CD4-positive, alpha-beta T cell treated with Interleukin-1 beta for 1 hour (primary cell): ENCODE results near the gene ANKRD40CL.

Experiments
- DNase-seq, 2 donors: peaks; one replicate each; pipeline ENCODE4 v3.0.0-alpha.2; 2020 to 2022

The ANKRD40CL gene

GRCh38 chr17:50785946-50786570, 18.7 kb upstream of the ANKRD40CL start:
- no peak for DNase-seq

- no peak for DNase-seq
Observed at GRCh38 chr17:50785126-50785525, 17.8 kb upstream of the ANKRD40CL start.

GRCh38 chr17:50783905-50784304, 16.6 kb upstream of the ANKRD40CL start:
- DNase-seq = no peak

- DNase-seq = peak; percentile 77 to 81
Observed at GRCh38 chr17:50783193-50783660, 15.9 kb upstream of the ANKRD40CL start.

GRCh38 chr17:50781167-50781566, 13.8 kb upstream of the ANKRD40CL start:
- no peak for DNase-seq

- DNase-seq = peak; percentile 55 to 67
Observed at GRCh38 chr17:50779747-50780353, 12.5 kb upstream of the ANKRD40CL start.

GRCh38 chr17:50778988-50779387, 11.7 kb upstream of the ANKRD40CL start:
- no peak for DNase-seq

GRCh38 chr17:50778471-50778870, 11.2 kb upstream of the ANKRD40CL start:
- DNase-seq = no peak

- DNase-seq = no peak
Observed at GRCh38 chr17:50775926-50776325, 8.6 kb upstream of the ANKRD40CL start.

GRCh38 chr17:50774225-50774803, 7.0 kb upstream of the ANKRD40CL start:
- DNase-seq = no peak

GRCh38 chr17:50771991-50772785, 4.9 kb upstream of the ANKRD40CL start:
- no peak for DNase-seq

- no peak for DNase-seq
Observed at GRCh38 chr17:50770346-50770745, 3.0 kb upstream of the ANKRD40CL start.

GRCh38 chr17:50769884-50770283, 2.6 kb upstream of the ANKRD40CL start:
- no peak for DNase-seq

GRCh38 chr17:50768346-50768761, 1.0 kb upstream of the ANKRD40CL start:
- no peak for DNase-seq

GRCh38 chr17:50767030-50767429, 288 bp downstream of the ANKRD40CL start:
- DNase-seq = no peak

- no peak for DNase-seq
Observed at GRCh38 chr17:50766222-50767023, 895 bp downstream of the ANKRD40CL start.

GRCh38 chr17:50765454-50766221, 1.7 kb downstream of the ANKRD40CL start:
- DNase-seq = peak in 1 of 2 donors; percentile 28

- no peak for DNase-seq
Observed at GRCh38 chr17:50764734-50765149, 2.6 kb downstream of the ANKRD40CL start.

GRCh38 chr17:50763716-50764475, 3.4 kb downstream of the ANKRD40CL start:
- no peak for DNase-seq

- DNase-seq = no peak
Observed at GRCh38 chr17:50762177-50762576, 5.1 kb downstream of the ANKRD40CL start.

- DNase-seq = no peak
Observed at GRCh38 chr17:50758989-50759544, 8.3 kb downstream of the ANKRD40CL start.
